Subcutaneous adipose tissue (tissue), 4 donors: Measurements from ENCODE around the gene BEX4. TPM values are rescaled to one million over a fixed set of nuclear protein-coding genes. Genes with fewer than 3 reads are reported as not detected.

Experiments used
- CTCF ChIP-seq: fragments of 450-650 bp; IDR thresholded peaks from one replicate; pipeline ENCODE4 v1.5.1; 2016; ENCODE audit warnings: low read depth, mild to moderate bottlenecking, control low read depth, antibody characterized with exemption, moderate library complexity
- total RNA-seq, 4 donors: library from RNA; depleted of rRNA; stranded (reverse); fragments of >200 nt; gene quantifications; one replicate each; pipeline ENCODE4 v1.1.0, GENCODE V29; 2016

Gene BEX4
- total RNA-seq, 4 donors from 2014 or later = 13.9 to 36.7 (median 15.5) TPM

GRCh38 chrX:103220511-103221323 is 5.8 kb downstream of the BEX4 start:
- TF ChIP-seq CTCF = no peak

DNA sequence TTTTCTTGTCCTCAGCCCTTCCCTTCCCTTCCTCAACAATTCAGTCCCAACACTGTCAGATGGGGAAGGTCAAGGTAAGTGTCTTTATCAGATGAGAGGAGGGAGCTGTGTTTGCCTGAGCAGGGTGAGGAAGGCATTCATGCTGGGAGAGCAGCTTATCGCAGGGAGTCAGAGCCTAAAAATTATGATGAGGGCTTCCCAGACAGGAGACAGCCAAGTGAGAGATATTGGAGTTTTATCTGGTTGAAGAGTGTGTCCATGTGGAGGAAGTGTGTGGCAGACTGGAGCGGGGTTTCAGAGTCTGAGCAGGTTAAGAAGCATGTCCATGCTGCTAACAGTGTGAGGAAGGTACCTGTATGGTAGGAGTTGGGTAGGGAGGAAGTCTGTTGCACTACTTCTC is 18.4 kb downstream of the BEX4 start:
- TF ChIP-seq CTCF = no peak

- TF ChIP-seq CTCF = no peak
These were observed 20.0 kb downstream of the BEX4 start for GRCh38 chrX:103234869-103235268.

GRCh38 chrX:103236296-103236695 is 21.4 kb downstream of the BEX4 start:
- no peak for TF ChIP-seq CTCF

DNA sequence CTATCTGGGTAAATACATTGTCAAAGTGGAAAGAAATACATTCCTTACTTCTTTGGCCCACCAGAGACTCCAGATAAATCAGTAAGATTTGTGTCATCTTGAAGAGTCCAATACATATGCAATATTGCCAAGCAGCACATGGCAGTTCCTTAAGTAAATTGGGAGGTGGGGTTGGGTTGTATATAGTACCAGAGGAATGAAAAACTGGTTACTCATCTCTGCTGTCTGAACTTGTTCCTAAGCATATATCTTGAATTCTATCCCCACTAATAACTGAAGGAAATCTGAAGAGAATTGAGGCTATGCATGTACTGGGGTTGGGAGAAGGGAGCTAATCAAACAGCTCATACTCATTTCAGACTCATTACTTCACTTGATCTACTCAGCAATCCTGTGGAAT is 25.2 kb downstream of the BEX4 start:
- TF ChIP-seq CTCF = no peak

DNA sequence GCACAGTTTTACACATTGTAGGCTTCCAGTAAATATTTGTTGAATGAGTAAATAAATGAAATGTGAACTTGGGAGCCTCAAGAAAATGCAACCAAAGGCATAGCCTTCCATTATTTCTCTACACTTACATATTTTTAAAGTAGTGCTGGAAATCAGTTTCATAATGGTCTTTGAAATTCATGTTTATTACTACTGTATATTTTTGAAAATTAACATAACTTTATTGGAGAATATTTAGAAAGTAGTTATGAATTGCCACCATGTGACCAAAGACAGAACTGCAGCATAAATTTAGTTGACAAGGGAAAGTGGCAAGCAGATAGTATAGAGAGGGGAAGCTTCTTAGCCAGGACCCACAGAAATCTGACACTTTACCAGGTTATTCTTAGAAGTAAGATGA is 33.6 kb downstream of the BEX4 start:
- TF ChIP-seq CTCF = no peak

GRCh38 chrX:103249805-103250204 is 34.9 kb downstream of the BEX4 start:
- no peak for TF ChIP-seq CTCF
